Left lung (tissue), 10 donors: ENCODE results near the gene POLR1E. TPM values are rescaled to one million over a fixed set of nuclear protein-coding genes. Genes with fewer than 3 reads are reported as not detected.
A peak's percentile ranks its signal among the peaks of the same experiment; 100 is the strongest.

Source experiments
- ATAC-seq: fragments of 200-7000 bp; cut with Tn5 transposase; one replicate; pipeline ENCODE4 v1.9.1; 2020; ENCODE audit warnings: moderate library complexity
- DNase-seq, 4 donors: peaks; one replicate each; pipeline ENCODE4 v3.0.0-alpha.2; 2013 to 2020
- H3K27ac ChIP-seq, 2 donors: fragments of 200-600 bp; sonication (generic) in 1 of 2; one replicate each; pipeline versions ENCODE4 v1.5.0 to v1.8.0; 2020 to 2021
- H3K27me3 ChIP-seq, 2 donors: fragments of 200-600 bp; sonication (generic) in 1 of 2; one replicate each; pipeline versions ENCODE4 v1.5.0 to v1.8.0; 2020 to 2021
- H3K36me3 ChIP-seq, 2 donors: fragments of 200-600 bp; sonication (generic) in 1 of 2; one replicate each; pipeline versions ENCODE4 v1.5.0 to v1.8.0; 2020 to 2021
- H3K4me1 ChIP-seq, 2 donors: fragments of 200-600 bp; one replicate each; pipeline ENCODE4 v1.8.0; 2021
- H3K4me3 ChIP-seq, 2 donors: fragments of 200-600 bp; sonication (generic) in 1 of 2; one replicate each; pipeline versions ENCODE4 v1.5.0 to v1.8.0; 2020 to 2021; ENCODE audit warnings: mild to moderate bottlenecking in 1 of 2
- H3K9me3 ChIP-seq, 2 donors: fragments of 200-600 bp; sonication (generic) in 1 of 2; one replicate each; pipeline versions ENCODE4 v1.5.0 to v1.8.0; 2020 to 2021
- CTCF ChIP-seq, 2 donors: fragments of 200-600 bp; sonication (generic) in 1 of 2; IDR thresholded peaks; one replicate each; pipeline versions ENCODE4 v1.5.0 to v1.8.0; 2021; ENCODE audit warnings: antibody characterized with exemption in 2 of 2
- intact Hi-C, 2 donors: fragments of 100-400 bp; cut with DNase I; formaldehyde crosslinking; loops; one replicate each; pipeline versions ENCODE4 v1.11.2 to v1.14.2; 2022
- polyA plus RNA-seq, 6 donors: library from polyadenylated mRNA; unstranded; fragments of 120-200 nt; gene quantifications; one replicate each; pipeline ENCODE4 v1.2.1, GENCODE V29; 2013; ENCODE audit not compliant: insufficient read length in 6 of 6
- total RNA-seq, 2 donors: library from RNA; stranded (reverse); fragmentation: NEBNext Ultra II Directional; extraction: Animal tissue kit (Norgen Biotek cat#: 25700); gene quantifications; one replicate each; pipeline ENCODE4 v1.2.1, GENCODE V29; 2021
- donor health status: DM: no; HTN: yes; CAD: no.
- donor health status: DM: no; HTN: no; CAD: no.

The POLR1E gene
- total and polyA plus RNA-seq, 8 donors, result 14.3 to 31.1 (median 28.3) TPM

DNA sequence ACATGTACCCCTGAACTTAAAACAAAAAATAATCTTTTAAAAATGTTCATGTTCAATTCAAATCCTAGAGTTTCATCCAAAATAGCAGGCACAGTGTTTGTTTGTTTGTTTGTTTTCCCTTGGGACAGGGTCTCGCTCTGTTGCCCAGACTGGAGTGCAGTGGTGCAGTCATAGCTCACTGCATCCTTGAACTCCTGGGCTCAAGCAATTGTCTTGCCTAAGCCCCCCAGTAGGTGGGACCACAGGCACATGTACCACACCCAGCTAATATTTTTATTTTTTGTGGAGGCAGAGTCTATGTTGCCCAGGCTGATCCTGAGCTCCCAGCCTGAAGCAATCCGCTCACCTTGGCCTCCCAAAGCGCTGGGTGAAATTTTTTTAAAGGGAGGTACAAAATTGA, 5.0 kb upstream of the POLR1E start:
- H3K27me3 ChIP-seq, result peaks cover 0 to 23% of the 10 kb centered on the region in 2 donors
- H3K36me3 ChIP-seq, result no peaks in the 10 kb centered on the region
- no peak for DNase-seq
- ATAC-seq, result no peak
- H3K9me3 ChIP-seq, result no peaks in the 10 kb centered on the region
- peaks cover 0 to 7% of the 10 kb centered on the region in 2 donors for H3K4me1 ChIP-seq
- no peak overlapping the region for H3K27ac ChIP-seq
- intact Hi-C loops, result no loop called here
- no peak for TF ChIP-seq CTCF (IDR thresholded peaks at IDR 0.05)
- H3K4me3 ChIP-seq, result no peak overlapping the region

- Histone ChIP-seq H3K4me3 (peak overlapping the region; percentile 55 to 65), H3K27me3 (peaks cover 0 to 8% of the 10 kb centered on the region in 2 donors), H3K9me3 (no peaks in the 10 kb centered on the region), H3K27ac (peak overlapping the region; percentile 47 to 66), H3K36me3 (peaks cover 0 to 25% of the 10 kb centered on the region in 2 donors), H3K4me1 (peaks cover 17 to 22% of the 10 kb centered on the region in 2 donors)
- intact Hi-C loops, result no loop called here
- no peak for TF ChIP-seq CTCF (IDR thresholded peaks at IDR 0.05)
- ATAC-seq (no peak), DNase-seq (no peak)
These were observed 488 bp downstream of the POLR1E start for GRCh38 chr9:37486256-37486615.

DNA sequence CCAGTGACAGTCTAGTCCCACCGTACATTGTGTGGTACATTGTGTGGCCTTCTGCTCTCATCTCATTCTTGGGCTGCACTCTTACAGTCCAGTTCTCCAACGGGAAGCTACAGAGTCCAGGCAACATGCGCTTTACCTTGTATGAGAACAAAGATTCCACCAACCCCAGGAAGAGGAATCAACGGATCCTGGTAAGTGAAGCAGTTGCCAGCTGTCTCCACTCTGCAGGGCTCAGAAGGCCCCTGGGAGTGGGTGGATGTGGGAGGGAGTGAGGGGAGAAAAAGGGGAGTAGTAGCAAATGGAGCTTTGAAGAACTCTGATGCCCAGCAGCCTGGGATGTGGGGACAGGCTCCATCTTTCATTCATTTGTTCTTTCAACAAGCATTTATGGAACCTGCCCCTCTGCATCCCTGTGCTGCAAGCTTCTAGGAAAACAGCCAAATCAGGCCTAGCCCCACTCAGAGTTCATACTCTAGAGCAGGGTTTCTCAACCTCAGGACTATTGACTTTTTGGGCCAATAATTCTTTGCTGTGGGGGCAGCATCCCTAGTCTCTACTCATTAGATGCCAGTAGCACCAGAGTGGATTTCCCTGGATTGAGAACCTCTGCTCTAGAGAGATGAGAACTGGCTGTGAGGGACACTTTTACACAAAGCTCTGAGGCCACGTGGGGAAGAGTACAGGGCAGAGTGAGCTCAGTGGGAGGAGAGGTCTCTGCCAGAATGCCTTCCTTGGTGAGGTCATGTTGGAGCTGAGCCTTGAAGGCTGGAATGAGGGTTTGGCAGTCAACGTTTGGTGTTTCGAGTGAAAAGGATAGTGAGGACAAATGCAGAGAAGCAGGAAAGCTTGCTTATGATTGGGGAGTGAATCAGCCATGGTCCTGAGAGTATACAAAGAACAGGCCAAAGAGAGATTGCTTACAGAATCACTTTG, 1.1 kb downstream of the POLR1E start:
- Histone ChIP-seq H3K36me3 (peaks cover 0 to 31% of the 10 kb centered on the region in 2 donors), H3K4me3 (peak overlapping the region; percentile 55 to 65), H3K4me1 (peaks cover 17 to 22% of the 10 kb centered on the region in 2 donors), H3K27me3 (peaks cover 0 to 1% of the 10 kb centered on the region in 2 donors), H3K9me3 (no peaks in the 10 kb centered on the region), H3K27ac (peak overlapping the region in 1 of 2 donors; percentile 35)
- no peak for DNase-seq
- ATAC-seq, result peak; percentile 7
- TF ChIP-seq CTCF (IDR thresholded peaks at IDR 0.05), result no peak
- intact Hi-C loops, result no loop called here

DNA sequence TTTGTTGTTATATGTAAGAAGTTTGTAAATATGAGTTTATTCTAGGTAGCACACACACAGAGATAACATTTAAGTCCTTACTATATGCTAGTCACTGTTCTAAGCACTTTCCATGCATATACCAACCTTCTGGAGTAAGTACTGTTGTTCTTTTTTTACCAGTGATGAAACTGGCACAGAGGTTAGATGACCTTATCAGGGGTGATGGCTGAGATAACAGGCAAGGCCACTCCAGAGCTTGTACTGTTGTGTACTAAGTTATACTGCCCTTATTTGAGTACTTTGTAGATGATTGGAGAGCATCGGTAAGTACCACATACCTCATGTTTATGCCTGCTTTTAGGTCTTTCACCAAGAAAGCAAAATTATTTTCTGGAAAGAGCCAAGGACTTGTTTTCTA, 6.2 kb downstream of the POLR1E start:
- intact Hi-C loops, result no loop called here
- Histone ChIP-seq H3K4me3 (no peak overlapping the region), H3K4me1 (peaks cover 4 to 10% of the 10 kb centered on the region in 2 donors), H3K27me3 (no peaks in the 10 kb centered on the region), H3K27ac (no peak overlapping the region), H3K9me3 (no peaks in the 10 kb centered on the region), H3K36me3 (peaks cover 0 to 80% of the 10 kb centered on the region in 2 donors)
- no peak for TF ChIP-seq CTCF (IDR thresholded peaks at IDR 0.05)
- ATAC-seq (no peak), DNase-seq (no peak)

- no peak for TF ChIP-seq CTCF (IDR thresholded peaks at IDR 0.05)
- intact Hi-C loops, result no loop called here
- Histone ChIP-seq H3K36me3 (peaks cover 0 to 98% of the 10 kb centered on the region in 2 donors), H3K27me3 (no peaks in the 10 kb centered on the region), H3K9me3 (no peaks in the 10 kb centered on the region), H3K4me3 (no peak overlapping the region), H3K4me1 (no peaks in the 10 kb centered on the region), H3K27ac (no peak overlapping the region)
- no peak for ATAC-seq
- DNase-seq, result no peak
These were observed 9.8 kb downstream of the POLR1E start for GRCh38 chr9:37495571-37495970.
